ENCODE measurements around the gene ARAP1. TPM values are rescaled to one million over a fixed set of nuclear protein-coding genes. Genes with fewer than 3 reads are reported as not detected.
A peak's percentile ranks its signal among the peaks of the same experiment; 100 is the strongest.

The ARAP1 gene
- total and polyA plus RNA-seq, 2 of the 8 experiments (the other 6 are each of a cell fraction or from before 2014, with no cell fraction given): 25.7 to 61.6 TPM

DNA sequence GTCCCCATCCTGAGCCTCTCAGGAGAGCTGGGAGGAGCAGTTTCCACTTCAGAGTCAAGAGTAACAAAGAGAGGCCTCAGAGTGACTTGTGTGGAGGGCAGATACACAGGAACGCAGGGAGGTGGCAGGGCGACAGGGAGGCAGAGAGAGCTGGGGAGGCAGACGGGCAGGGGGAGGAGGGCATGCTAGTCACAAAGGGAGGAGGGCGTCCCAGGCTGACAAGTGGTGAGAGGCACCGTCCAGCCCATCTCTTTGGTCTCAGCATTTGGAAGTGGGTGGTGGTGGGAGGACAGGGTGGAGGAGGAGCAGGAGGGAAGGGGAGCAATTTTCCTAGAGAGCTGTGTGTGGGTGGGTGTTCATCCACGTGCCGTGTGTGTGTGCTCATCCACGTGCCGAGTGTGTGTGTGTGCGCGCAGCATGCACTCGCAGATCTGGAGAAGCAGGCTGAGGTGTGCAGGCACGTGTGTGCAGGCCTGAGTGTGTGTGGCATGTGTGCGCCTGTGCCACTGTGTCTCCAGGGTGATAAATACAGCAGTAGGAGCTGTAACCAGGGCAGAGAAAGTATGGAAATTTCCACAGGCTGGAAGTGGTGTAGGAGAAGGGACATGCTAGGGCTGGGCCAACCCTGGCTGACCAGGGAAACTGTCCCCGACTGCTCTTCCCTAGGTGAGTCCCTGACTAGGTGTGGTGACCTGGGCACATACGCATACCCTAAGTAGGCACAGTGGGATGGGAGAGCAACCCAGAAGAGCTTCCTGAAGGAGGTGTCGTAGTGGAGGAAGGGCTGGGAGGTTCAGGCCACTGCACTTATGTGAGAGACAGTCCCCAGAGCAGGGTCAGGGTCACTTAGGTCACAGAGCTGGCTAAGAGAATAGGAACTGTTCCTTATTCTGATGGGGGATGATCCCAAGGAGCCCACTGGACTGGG, 70.7 kb downstream of the ARAP1 start:
- H3K4ac ChIP-seq (replicated peaks; ENCODE audit: insufficient read length, low read depth, low read length): peak overlapping the region; percentile 64
- 74% methylated on average over 17 of the region's 17 CpGs; no CpG with 5 or more reads in 1 of the 2 experiments for WGBS, 2 experiments (ENCODE audit: extremely low coverage in 1 of 2, insufficient coverage in 1 of 2, insufficient read length in 1 of 2, insufficient replicate concordance in 2 of 2, low coverage in 1 of 2, low lambda C conversion rate in 2 of 2, missing lambda C conversion rate in 1 of 2)
- H3K4me1 ChIP-seq (replicated peaks in 1 of 4; ENCODE audit: control insufficient read depth in 3 of 4, insufficient read depth in 4 of 4, low read length in 3 of 4): peaks cover 0 to 16% (median 7%) of the 10 kb centered on the region in 4 experiments; a peak in 5 of 7 replicates
- H3K4me3 ChIP-seq (ENCODE audit: extremely low read depth in 1 of 4, insufficient read depth in 2 of 4, low read depth in 3 of 4, low read length in 4 of 4): no peak overlapping the region
- no peak overlapping the region for H2AK5ac ChIP-seq (ENCODE audit: low read depth, low read length)
- H3K23me2 ChIP-seq (ENCODE audit: low read depth, low read length): peaks cover 2% of the 10 kb centered on the region; the same call in 1 of the 2 replicates
- peaks cover 12 to 23% of the 10 kb centered on the region in 2 experiments for H4K20me1 ChIP-seq (replicated peaks in 1 of 2; ENCODE audit: control insufficient read depth in 1 of 2, insufficient read depth in 2 of 2, low read length in 2 of 2)
- 0 out of 2 replicates have a peak overlapping the region, but pooled peaks have one; percentile 21 for H3K18ac ChIP-seq (ENCODE audit: extremely low read depth, low read length)
- no peak overlapping the region for H2AFZ ChIP-seq (ENCODE audit: low read length)
- H3K14ac ChIP-seq (ENCODE audit: insufficient read length): no peak overlapping the region
- H2BK5ac ChIP-seq (ENCODE audit: low read depth, low read length): peak overlapping the region; percentile 36; the same call in 1 of the 2 replicates
- no peaks in the 10 kb centered on the region for H3K79me1 ChIP-seq (ENCODE audit: low read depth, low read length)
- no peak overlapping the region for H3K4me2 ChIP-seq (ENCODE audit: insufficient read depth in 1 of 2, low read depth in 2 of 2, low read length in 2 of 2)
- no peaks in the 10 kb centered on the region for H3K9me3 ChIP-seq (ENCODE audit: insufficient read depth in 2 of 2, low read depth in 1 of 2, low read length in 1 of 2)
- no peak overlapping the region; the same call in 1 of the 2 replicates for H2BK15ac ChIP-seq (ENCODE audit: low read length)
- POLR2A ChIA-PET (ENCODE audit: partially characterized antibody): interaction anchor here (0.7 to 3.9 kb wide), 12 partner anchors 11 to 125 kb away, joined by 3 to 12 read pairs (median 4); no protein-coding TSS in a partner anchor
- no peak overlapping the region for H4K5ac ChIP-seq (ENCODE audit: insufficient read length, low read depth, low read length)
- H2BK12ac ChIP-seq (ENCODE audit: low read depth, low read length): peak overlapping the region; percentile 35; the same call in 1 of the 2 replicates
- no peaks in the 10 kb centered on the region for H3K79me2 ChIP-seq (ENCODE audit: control insufficient read depth in 1 of 2, insufficient read depth in 2 of 2, low read length in 2 of 2)
- no peak for DNase-seq (ENCODE audit: low read depth in 1 of 2, low spot score in 2 of 2)
- no peak for FAIRE-seq
- H2BK20ac ChIP-seq (ENCODE audit: low read length): no peak overlapping the region
- H3K23ac ChIP-seq (ENCODE audit: insufficient read length): no peak overlapping the region
- no peak overlapping the region for H3K56ac ChIP-seq (replicated peaks; ENCODE audit: insufficient read length, low read depth, low read length)
- CTCF ChIA-PET (ENCODE audit: partially characterized antibody): interaction anchor here (0.8 to 19.1 kb wide), 21 partner anchors 7 to 141 kb away, joined by 3 to 384 read pairs (median 7); partner anchors contain the start of genes PDE2A and STARD10
- peaks cover 0 to 20% (median 8%) of the 10 kb centered on the region in 4 experiments; a peak in 5 of 7 replicates for H3K27me3 ChIP-seq (replicated peaks in 1 of 4; ENCODE audit: control insufficient read depth in 3 of 4, extremely low read depth in 1 of 4, insufficient read depth in 3 of 4, low read length in 3 of 4)
- H3K27ac ChIP-seq (ENCODE audit: low read depth, low read length): no peak overlapping the region
- H2BK120ac ChIP-seq (replicated peaks; ENCODE audit: low read depth, low read length): no peak overlapping the region
- no peak overlapping the region for H3K9ac ChIP-seq (replicated peaks in 1 of 4; ENCODE audit: extremely low read depth in 1 of 4, low read depth in 3 of 4, low read length in 3 of 4)
- H3K36me3 ChIP-seq (ENCODE audit: control insufficient read depth in 2 of 4, insufficient read depth in 4 of 4, low read length in 3 of 4): no peaks in the 10 kb centered on the region; a peak in 1 of 8 replicates
- no peak overlapping the region; the same call in 1 of the 2 replicates for H4K8ac ChIP-seq (ENCODE audit: extremely low read depth, insufficient read depth, low read length)
- TF ChIP-seq POLR2AphosphoS5 (IDR thresholded peaks at IDR 0.05; ENCODE audit: low read depth, low read length) (peak; percentile 75; the same call in 1 of the 2 replicates), NRF1 (IDR thresholded peaks at IDR 0.05; ENCODE audit: low read depth, low read length) (no peak), TEAD4 (IDR thresholded peaks at IDR 0.05; ENCODE audit: low read depth, low read length) (0 out of 2 replicates have a peak, but pooled peaks have one; percentile 28), JUND (IDR thresholded peaks at IDR 0.05; ENCODE audit: low read length) (no peak), RAD21 (IDR thresholded peaks at IDR 0.05 in 1 of 2, conservative IDR thresholded peaks at IDR 0.05 in 1 of 2; ENCODE audit: low read depth in 2 of 2, low read length in 2 of 2) (no peak), CEBPB (IDR thresholded peaks at IDR 0.05; ENCODE audit: low read depth, low read length) (no peak)
- TF ChIP-seq, protein P1, sequence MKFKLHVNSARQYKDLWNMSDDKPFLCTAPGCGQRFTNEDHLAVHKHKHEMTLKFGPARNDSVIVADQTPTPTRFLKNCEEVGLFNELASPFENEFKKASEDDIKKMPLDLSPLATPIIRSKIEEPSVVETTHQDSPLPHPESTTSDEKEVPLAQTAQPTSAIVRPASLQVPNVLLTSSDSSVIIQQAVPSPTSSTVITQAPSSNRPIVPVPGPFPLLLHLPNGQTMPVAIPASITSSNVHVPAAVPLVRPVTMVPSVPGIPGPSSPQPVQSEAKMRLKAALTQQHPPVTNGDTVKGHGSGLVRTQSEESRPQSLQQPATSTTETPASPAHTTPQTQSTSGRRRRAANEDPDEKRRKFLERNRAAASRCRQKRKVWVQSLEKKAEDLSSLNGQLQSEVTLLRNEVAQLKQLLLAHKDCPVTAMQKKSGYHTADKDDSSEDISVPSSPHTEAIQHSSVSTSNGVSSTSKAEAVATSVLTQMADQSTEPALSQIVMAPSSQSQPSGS (IDR thresholded peaks at IDR 0.05; ENCODE audit: low read length): no peak
- H4K91ac ChIP-seq (replicated peaks; ENCODE audit: insufficient read length, low read length): peak overlapping the region; percentile 67

Measured in H1 (cell line).